Stimulated activated CD8-positive, alpha-beta memory T cell treated with anti-CD3 and anti-CD28 coated beads, Interleukin-15, amount 100 ng/mL, for 4 hours (primary cell): ENCODE data around the gene ADISSP.

Experiments used
- DNase-seq, 2 donors: peaks; one replicate each; pipeline ENCODE4 v3.0.0-alpha.2; 2020; ENCODE audit warnings: low read depth in 2 of 2

The ADISSP gene

DNA sequence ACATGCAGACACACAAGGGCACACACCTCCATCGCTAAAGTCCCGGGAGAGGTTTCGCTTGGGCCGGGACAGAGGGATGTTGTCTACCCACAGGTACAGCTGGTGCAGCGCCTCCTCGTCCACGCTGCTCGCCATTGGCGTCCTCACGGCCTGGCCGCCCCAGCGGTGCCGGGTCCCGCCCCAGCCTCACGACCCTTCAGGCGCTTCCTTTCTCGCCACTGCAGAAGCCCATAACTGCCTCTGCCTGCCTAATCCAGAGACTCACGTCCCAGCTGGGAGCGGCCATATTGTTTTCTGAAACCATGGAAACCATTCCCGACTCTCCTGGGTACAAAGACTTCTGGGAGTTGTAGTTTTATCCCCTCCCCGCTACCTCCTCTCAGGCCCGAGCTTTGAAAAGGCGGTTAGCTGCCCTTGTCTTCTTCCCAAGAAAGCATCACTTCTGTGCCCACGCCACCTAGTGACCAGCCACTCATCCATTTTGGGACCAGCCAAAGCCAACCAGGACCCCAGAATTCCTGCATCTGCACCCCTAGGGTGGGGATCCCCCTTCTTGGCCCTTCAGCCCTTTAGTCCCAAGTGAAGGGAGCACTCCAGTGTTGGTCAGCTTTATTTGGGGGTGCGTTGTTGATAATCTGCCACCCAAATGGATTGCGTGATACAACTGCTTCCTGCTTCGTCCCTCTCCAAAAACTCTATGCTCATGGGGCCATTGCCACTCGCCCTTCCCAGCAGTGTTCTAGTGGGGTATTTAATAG, 13.8 kb upstream of the ADISSP start, which contains the start of gene SPEF1:
TSS of gene SPEF1 (minus strand) at position 296 of the 758 bp plus-strand sequence. CDS start at position 135, 161 bp downstream.
- DNase-seq, result no peak

DNA sequence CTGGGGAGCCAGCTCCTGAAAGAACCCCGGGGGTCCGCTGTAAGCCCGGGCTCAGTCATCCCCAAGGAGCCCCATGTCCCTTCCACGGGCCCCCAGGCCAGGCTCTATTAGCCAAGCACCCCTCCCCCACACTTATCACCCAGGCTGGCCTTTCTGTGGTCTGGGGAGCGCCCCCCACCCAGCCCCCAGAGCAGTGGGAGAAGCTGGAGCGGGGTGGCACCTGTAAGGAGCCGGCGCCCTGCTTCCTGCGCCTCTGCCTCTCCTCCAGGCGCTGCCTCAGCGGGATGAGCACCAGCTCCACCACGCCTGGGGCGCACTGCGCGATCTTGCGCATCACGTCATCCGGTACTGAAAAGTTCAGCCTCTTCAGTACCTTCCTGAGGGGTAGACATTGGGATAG, 11.4 kb upstream of the ADISSP start:
- DNase-seq, result no peak

DNA sequence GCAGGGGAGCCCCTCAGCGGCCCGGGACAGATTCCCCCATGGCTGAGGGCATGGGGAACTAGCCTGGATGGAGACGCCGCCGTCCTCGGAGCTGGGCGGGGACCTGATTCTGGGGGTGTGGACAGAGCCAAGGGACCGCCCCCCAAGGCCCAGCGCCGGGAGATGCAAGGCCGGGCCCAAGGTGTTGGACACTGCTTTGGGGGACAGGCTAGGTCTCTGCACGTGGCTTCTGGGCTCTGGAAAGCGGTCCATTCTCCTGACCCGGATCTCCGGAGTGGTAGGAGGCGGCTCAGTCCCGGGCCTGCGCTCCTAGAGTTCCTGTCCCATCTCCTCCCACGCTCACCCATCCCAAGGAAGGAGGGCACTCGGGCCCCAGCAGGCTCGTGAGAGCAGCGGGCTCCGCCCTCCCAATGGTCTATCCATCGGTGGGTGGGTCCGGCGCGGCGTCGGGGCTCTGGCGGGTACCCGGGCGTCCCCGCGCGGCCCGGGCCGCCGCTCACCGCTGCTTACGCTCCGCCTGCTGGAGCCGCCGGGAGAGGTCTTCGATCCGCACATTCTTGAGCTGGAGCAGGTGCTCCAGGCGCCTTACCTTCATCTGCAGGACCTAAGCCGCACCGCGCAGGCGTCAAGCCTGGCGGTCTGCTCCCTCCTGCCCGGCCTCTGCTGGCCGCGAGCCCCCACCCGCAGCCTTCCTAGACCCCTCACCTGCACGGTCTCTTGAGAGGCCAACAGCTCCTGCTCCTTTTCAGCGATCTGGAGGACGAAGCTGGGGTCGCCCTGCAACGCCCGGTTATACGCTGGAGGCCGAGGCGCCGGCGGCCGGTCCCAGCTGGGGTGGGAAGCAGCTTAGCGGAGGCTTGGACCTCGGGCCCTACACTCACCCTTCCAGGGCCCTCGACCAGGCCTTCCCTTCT, 10.4 kb upstream of the ADISSP start:
- no peak for DNase-seq

DNA sequence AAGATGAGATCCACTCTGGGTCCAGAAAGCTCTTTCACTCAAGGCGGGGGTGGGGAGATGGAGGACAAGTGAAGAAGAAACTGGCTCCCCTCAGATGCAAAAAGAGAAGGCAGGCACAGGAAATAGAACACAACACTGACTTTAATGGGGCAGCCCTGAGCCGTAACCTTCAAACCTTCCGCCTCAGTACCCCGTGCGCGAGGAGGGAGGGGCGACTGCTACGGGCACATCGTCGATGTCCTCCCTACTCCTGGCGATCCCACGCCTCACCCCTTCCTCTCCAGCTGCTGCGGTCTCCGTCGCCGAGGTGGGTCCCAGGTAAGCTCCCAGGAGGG, 9.8 kb upstream of the ADISSP start:
- DNase-seq, result no peak

DNA sequence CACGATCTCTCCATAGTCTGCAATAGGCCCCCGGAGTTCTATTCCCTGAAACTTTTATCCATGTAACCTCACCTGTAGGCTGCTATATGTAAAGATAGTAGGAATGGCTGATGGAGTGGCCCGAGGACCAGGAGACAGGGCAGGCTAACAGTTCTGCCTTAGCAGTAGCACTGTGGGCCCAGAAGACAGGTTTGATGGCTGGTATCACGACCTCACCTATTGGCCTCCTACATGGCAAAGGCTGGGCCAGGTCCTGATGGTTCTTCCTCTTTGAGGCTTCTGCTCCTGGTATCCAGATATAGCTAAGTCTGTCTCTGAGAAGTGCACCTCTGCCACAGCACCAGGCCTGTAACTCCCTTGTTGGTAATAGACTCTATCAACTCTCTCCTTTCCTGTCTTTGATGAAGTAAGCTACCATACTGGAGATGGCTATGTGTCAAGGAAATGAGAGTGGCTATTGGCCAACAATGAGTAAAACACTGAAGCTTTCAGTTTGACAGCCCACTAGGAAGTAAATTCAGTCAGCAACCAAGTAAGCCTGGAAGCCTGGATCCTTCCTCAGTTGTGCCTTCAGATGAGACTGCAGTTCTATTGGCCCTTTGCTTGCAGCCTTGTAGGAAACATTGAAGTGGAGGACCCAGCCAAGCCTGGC, 8.0 kb upstream of the ADISSP start:
- no peak for DNase-seq

DNA sequence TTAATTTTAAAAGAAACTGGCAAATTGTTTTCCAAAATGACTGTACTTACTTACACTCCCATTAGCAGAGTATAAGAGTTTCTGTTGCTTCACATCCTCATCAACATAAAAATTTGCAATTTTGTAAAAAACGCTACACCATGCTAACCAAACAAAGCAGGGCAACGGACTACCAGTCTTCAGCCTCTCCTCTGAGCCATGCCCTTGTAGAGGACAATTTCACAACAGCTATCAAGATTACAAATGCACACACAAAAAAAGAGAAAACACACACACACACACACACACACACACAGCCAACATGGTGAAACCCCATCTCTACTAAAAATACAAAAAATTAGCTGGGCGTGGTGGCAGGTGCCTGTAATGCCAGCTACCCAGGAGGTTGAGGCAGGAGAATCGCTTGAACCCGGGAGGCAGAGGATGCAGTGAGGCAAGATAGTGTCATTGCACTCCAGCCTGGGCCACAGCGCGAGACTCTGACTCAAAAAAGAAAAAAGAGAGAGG, 4.1 kb upstream of the ADISSP start:
- DNase-seq, result no peak

DNA sequence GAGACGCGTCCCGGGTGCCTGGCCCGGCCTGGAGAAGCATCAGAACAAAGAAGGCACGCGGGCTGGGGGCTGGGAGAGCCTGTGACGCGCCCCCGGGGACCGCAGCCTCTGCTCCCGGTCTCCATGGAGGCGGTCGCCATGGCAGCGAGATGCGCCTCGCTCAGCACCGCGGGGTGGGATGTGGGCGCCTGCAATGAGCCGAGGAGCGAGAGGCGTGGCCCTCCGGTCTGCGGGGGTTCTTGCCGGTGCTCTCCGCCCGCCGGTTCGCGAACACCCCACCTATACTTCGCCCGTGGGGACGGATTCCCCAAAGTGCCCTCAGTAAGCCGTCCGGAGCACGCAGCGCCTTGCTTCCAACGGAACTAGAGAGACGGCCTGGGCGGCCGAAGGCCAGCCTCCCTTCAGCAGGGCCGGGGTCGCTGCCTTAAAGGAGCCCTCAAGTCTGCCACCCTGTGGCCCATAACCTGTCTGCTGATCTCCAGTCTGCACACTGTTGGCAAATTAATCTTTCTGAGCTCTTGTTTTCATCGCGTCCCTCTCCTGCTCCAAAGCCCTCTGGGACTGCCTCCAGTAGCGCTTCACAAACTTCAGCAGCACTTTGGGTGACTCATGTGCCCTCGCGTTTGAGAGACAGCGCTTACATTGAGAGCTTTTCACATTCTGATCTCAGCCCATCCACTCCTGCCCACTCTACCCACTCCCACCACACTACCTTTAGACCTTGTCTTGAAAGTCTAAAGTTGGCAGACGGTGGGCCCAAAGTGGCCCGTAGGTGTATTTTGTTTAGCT, 983 bp upstream of the ADISSP start:
- peak; percentile 68 to 73 for DNase-seq

DNA sequence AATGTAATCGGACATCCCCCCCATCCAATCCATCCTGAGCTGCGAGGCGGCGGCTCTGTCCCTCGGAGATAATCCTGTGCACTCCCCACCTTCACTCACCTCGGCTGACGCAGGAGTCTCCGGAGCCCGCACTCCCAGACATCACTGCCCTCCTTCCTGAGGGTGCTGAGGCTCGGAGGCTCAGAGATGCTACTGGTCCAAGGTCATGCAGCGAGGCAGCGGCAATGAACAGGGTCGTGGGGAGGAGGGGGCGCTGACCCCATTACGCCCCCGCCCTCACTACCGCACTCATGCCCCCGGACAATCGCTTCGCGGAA, 485 bp downstream of the ADISSP start:
- no peak for DNase-seq

DNA sequence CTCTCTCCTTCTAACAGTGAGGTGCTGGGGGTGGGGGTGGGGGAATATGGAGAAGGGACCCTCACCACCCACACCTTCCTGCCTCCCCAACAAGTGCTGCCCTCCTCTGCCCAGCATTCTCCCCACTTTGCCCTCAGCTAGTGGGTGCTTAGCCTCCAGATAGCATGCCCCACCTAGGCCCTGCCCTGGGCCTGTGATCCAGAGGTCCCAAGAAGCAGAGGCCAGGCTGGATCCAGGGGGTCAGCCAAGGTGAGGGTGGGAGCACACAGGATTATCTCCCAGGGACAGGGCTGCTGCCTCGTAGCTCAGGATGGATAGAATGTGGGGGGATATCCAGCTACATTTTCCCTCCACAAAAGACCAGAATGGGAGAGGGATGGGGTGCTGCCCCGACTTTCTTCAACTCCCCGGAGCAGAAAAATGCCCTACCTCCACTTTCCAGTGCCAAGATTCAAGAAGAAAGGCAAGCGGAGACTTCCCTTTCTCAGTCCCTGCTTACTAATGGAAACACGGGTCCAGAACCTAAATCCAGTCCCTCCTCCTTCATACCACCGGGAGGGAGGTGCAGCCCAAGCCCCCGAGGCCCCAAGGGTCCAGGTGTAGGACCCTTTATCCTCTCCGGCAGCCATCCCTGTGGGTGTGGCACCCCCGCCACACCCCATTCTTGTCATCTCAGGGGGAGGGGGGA, 987 bp downstream of the ADISSP start:
- no peak for DNase-seq

DNA sequence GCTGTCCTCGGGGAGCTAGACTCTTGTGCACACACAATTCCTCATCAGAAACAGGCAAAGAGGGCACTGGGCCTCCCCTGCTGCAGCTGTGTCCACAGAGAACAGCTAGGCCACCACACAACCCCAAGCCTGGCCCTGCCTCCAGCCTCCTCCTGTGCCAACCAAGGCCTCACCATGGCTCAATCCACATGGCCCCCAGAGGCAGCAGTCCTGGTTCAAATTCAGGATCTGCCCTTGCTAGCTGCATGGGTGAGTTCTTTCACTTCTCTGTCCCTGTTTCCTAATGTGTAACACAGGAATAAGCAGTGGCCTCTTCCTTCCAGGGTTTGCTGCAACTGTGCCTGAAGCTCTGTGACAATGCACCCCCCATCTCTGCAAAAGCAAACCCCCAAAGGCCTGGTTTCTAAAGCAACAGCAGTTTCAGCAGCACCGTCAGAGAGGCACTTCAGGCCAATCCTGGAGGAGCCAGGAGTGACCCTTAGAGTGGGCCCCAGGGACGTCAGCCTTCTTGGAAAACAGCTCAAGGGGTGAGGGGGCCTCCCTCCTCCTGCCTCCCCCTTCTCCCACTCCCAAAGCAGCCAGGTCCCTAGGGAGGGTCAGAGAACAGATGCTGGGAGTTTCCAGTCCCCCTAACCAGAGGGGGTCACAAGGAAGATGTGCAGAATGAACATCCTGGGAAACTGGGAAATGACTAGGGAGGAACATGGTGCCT, 2.2 kb downstream of the ADISSP start:
- no peak for DNase-seq

DNA sequence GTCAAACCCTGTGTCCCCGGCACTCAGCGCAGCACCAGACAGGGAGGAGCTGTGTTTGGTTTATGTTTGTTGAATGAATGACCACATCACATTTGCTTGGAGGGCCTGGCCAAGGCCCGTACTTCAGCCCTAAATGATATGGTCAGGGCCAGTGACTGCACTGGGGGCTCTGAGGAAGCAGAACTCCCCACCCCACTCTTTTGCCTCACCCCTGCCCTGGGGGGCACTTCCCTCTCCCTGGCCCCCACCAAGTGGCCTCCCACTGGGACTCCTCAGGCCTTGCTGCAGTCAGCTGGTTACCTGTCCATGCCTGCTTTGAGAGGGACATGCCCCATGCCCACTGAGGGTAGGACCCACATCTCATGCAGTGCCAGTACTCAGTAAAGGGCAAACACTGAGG, 2.9 kb downstream of the ADISSP start:
- no peak for DNase-seq

DNA sequence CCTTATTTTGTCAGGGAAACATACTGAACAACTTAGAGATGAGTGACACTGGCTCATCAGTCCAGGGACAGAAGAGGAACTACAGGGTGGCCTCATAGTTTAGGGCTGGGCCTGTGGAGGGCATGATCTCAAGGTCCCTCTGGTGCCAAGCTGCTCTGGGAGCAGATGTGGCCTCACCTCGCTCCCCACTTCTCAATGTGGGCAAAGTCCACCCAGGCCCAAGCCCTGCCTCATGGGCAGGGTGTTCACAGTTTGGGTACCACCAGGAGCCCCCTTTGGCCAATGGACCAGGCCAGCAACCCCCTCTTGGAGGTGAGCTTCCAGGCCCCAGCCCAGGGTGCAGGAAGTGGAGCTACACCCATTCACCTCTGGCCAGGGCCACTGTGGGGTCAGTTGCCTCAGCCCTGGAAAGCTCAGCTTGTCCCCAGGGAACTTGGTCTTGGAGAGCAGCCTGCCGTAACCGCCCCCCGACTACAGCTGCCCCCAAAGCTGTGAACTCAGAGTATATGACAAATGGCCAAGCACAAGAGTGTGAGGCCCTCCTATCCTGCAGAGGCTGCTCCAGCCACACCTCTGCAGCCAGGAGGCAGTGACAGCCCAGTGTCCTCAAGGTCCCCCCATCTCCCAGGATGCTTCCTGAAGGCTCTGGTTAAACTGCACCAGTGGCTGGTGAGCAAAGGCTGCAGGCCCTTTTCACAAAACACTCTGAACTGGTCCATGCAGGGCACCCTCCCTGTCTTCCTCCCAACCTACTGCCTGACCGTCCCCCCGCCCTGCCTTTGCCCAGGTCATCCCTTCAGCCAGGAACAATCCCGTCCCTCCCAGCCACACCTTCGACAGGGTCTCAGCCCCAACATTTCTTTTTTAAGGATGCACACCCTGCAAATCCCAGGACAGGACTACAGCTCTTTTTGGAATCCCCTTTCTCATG, 3.6 kb downstream of the ADISSP start:
- no peak for DNase-seq

DNA sequence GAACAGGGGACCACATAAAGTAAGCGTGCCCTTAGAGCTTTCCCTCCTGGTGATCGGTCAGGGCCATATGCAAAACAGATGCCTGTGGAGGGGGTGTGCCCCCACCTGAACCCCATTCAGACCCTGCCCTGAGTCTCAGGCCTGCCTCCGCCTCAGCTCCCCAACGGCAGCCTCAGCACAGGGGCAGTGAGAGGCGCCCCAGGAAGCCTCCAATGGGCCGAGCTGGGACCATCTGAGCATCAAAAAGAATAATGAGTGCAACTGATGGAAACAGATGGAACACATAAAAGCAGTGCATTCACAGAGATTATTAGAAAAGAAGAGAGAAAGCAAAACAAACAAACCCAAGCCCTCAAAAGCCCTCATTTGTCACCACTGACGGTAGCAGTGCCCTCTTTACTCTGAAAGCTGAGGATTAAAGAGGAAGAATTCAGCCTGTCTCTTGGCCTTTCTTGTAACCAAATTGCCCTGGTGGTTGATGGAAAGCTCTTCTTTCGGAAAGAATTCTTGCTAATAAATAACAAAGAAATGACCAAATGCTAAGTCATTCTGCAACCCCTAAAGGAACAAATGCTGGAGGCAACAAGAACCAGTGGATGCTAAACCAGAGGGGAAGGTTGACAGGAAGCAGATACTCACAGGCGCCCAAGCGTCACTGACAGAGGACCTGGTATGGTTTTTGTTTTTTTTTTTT, 6.8 kb downstream of the ADISSP start:
- DNase-seq, result no peak

DNA sequence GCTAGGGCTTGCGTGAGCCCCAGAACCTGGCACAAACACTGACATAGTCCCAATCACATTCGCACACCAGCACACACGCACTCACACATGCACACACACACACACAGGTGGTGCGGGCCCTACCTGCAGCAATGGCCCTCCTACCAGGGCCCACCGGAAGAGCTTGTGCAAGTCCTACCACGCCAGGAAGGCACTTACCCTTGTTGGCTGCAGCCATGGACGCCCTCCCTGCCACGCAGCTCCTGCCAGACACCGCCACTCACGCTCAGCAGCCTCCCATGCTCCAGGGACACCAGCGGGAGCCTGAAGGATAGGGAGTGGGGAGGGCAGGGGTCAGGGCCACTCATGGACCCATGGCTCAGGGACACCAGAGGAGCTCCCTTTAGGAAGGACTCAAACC, 7.7 kb downstream of the ADISSP start:
- no peak for DNase-seq

DNA sequence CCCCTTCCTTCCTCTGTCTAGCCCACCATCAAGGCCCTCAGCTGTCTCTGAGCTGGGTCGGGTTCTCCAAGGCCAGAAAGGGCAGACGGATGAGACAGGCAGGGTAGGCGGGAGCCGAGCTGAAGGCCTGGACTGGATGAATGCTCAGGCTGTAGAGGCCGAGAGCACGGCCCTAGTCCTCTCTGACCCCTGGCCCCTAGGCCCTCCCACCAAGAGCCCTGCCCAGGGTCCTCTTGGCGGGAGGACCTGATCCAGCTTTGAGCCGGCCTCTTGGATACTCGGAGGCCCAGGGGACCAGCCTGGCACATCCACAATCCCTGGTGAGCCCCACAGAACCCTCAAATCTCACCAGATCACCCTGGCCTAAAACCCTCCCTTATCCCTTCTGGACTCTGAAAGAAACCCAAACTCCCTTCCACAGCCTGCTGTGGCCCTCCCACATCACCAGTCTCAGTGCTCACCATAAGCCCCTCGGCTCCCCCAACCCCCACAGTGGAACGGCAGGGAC, 8.2 kb downstream of the ADISSP start:
- DNase-seq, result no peak

DNA sequence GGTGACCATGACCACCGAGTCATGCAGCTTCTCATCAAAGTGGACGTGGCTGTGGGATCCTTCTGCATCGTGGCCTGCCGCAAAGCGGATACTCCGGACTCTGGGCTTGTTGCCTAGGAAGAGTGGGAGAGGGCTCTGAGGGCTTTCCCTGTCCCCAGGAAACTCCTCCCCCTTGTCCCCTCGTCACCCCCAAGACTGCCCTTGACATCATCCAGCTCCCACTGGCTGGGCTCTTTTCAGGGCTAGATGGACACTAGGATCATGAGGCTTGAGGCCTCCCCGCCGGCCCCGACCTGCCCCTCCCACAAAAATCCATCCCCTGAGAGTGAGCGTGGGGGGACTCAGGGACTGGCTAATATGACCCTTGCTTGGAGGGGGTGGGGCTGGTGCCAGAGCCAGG, 9.0 kb downstream of the ADISSP start:
- DNase-seq, result no peak

DNA sequence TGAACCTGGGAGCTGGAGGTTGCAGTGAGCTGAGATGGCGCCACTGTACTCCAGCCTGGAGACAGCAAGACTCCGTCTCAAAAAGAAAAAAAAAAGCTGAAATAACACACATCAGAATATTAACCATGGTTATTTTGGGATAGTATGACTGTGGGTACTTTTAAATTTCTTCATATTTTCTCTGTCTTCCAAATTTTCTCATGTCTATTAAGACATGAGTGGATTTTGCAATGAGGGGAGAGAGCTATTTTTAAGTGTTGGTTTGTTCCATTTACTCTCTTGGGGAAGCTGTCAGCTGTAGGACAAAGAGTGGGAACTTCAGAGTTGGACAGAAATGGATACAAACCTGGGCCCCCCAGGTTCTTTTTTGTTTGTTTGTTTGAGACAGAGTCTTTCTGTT, 10.3 kb downstream of the ADISSP start:
- no peak for DNase-seq

DNA sequence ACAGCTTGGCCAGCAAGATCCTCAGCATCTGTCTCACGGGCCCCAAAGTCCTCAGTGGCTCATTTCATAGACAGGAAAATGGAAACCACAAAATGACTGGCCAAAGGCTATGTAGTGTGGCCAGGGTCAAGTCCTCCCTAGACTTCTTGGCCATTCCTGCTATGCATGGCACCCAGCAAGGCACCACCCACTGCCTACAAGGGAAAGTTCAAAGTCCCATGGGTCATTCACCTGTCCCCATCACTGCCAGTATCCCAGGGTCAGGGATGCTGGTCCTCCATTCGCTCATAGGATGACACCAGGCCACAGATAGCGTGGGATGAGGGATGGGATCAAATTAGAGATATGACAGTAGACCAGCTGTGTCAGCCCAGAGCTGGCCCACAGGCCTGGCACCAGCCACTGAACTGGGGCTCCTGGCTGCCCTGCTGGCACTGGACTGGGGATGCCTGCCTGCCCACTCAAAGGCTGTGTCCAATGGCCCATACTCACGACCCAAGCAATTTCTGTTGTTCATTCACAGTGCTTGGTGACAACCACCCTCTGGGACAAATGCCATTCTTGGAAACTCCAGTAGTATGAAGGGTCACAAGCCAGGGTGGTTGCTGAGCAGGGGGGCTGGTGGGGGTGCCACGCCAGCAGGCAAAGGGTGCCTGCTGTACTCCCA, 11.6 kb downstream of the ADISSP start:
- DNase-seq, result no peak
